Adrenal gland (tissue), 12 donors: ENCODE measurements around the gene STAU1. TPM values are rescaled to one million over a fixed set of nuclear protein-coding genes. Genes with fewer than 3 reads are reported as not detected.

Experiments
- DNase-seq, 7 donors: peaks; one replicate each; pipeline ENCODE4 v3.0.0-alpha.2; 2019 to 2020
- H3K27ac ChIP-seq, 5 donors: fragments of 200-600 bp; sonication (generic) in 4 of 5; 1 replicate in 3 of 5; 2 replicates in 2 of 5; pipeline versions ENCODE4 v1.5.1 to v1.8.0; 2016 to 2020; ENCODE audit warnings: mild to moderate bottlenecking in 1 of 5
- H3K27me3 ChIP-seq: fragments of 200-600 bp; 2 replicates; pipeline ENCODE4 v1.8.0; 2021
- H3K36me3 ChIP-seq, 2 donors: fragments of 200-600 bp; replicated peaks in 1 of 2; 1 replicate in 1 of 2; 2 replicates in 1 of 2; pipeline versions ENCODE4 v1.5.1 to v1.8.0; 2018 to 2022
- H3K4me1 ChIP-seq, 2 donors: fragments of 200-600 bp; replicated peaks in 1 of 2; 1 replicate in 1 of 2; 2 replicates in 1 of 2; pipeline versions ENCODE4 v1.5.1 to v1.8.0; 2018 to 2021
- H3K4me3 ChIP-seq, 4 donors: fragments of 200-600 bp; sonication (generic) in 3 of 4; one replicate each; pipeline ENCODE4 v1.5.1; 2016 to 2018
- H3K9me3 ChIP-seq, 3 donors: fragments of 200-600 bp; sonication (generic) in 1 of 3; replicated peaks in 1 of 3; 1 replicate in 2 of 3; 2 replicates in 1 of 3; pipeline versions ENCODE4 v1.5.1 to v1.8.0; 2016 to 2021
- POLR2A ChIP-seq, 2 donors: fragments of 450-650 bp; IDR thresholded peaks; one replicate each; pipeline ENCODE4 v1.6.1; 2017; ENCODE audit warnings: antibody characterized with exemption in 2 of 2, mild to moderate bottlenecking in 2 of 2, moderate library complexity in 1 of 2
- WGBS, 4 donors: extraction: QIAGEN DNeasy Blood & Tissue Kit in 2 of 4; methylation state at CpG; one replicate each; pipeline versions ENCODE4 v1.1.5 to v1.1.7; 2013 to 2017; 5-methylcytosine and 5-hydroxymethylcytosine counted together
- intact Hi-C, 2 donors: fragments of 100-400 bp; cut with DNase I; formaldehyde crosslinking; loops; one replicate each; pipeline versions ENCODE4 v1.14.1 to v1.15.0; 2022 to 2023
- polyA plus RNA-seq, 3 donors: library from polyadenylated mRNA; stranded (reverse); fragments of 200-250 nt in 2 of 3; fragments of 350-450 nt in 1 of 3; fragmentation: Illumina TruSeq in 1 of 3; extraction: RNeasy Lipid Tissue Mini Kit (QIAGEN cat#74804) in 1 of 3; gene quantifications; one replicate each; pipeline ENCODE4 v1.2.3, GENCODE V29; 2013 to 2014
- total RNA-seq, 9 donors: library from RNA; depleted of rRNA in 4 of 9; stranded (reverse); fragments of >200 nt in 4 of 9; fragments of 120-200 nt in 1 of 9; fragmentation: NEBNext Ultra II Directional in 1 of 9; extraction: Animal tissue kit (Norgen Biotek cat#: 25700) in 1 of 9; gene quantifications; one replicate each; pipeline versions ENCODE4 v1.1.0 to v1.2.4, GENCODE V29; 2013 to 2023
- TF ChIP-seq, protein P1 (sequence below), 6 experiments: fragments of 450-650 bp in 4 of 6; fragments of 200-600 bp in 2 of 6; sonication (generic) in 1 of 6; IDR thresholded peaks; 1 replicate in 5 of 6; 2 replicates in 1 of 6; pipeline versions ENCODE4 v1.5.1 to v1.8.0; 2016 to 2021; ENCODE audit warnings: antibody characterized with exemption in 6 of 6, mild to moderate bottlenecking in 2 of 6, moderate library complexity in 1 of 6
- donor health status: healthy with polysubstance abuse.
- donor health status: Bipolar disorder and iron deficiency.
- donor health status: DM: yes; HTN: yes; CAD: no.
- donor health status: DM: no; HTN: no; CAD: no.
- donor health status: DM: no; HTN: no; CAD: no.
- donor health status: DM: yes; HTN: yes; CAD: no.

STAU1 gene
- total and polyA plus RNA-seq, 12 donors: 23.2 to 123 (median 79.6) TPM

DNA sequence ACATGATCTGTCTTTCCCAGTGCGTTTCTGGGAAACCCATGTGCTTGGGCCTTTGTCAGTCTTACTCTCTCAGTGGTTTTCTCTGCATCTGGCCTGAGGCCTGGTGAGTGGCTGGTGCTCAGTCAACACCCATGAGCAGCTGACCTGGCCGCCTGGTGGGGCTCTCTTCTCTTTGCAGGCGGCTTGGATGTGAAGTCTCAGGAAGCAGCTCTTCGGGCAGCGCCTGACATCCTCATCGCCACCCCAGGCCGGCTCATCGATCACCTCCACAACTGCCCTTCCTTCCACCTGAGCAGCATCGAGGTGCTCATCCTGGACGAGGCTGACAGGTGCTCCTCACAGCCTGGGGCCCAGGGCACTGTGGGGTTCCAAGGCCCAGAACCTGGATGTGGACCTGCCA, 41.9 kb upstream of the STAU1 start:
- no peaks in the 10 kb centered on the region for H3K27me3 ChIP-seq
- no peaks in the 10 kb centered on the region for H3K9me3 ChIP-seq
- H3K4me1 ChIP-seq: no peaks in the 10 kb centered on the region
- 83 to 93% (median 90%) methylated on average over 10 of the region's 10 CpGs for WGBS, 4 donors
- peaks cover 0 to 89% of the 10 kb centered on the region in 2 donors for H3K36me3 ChIP-seq
- H3K4me3 ChIP-seq: no peak overlapping the region
- peak overlapping the region in 1 of 5 donors; percentile 8 for H3K27ac ChIP-seq
- no peak for TF ChIP-seq POLR2A (IDR thresholded peaks at IDR 0.05)
- TF ChIP-seq, protein P1, sequence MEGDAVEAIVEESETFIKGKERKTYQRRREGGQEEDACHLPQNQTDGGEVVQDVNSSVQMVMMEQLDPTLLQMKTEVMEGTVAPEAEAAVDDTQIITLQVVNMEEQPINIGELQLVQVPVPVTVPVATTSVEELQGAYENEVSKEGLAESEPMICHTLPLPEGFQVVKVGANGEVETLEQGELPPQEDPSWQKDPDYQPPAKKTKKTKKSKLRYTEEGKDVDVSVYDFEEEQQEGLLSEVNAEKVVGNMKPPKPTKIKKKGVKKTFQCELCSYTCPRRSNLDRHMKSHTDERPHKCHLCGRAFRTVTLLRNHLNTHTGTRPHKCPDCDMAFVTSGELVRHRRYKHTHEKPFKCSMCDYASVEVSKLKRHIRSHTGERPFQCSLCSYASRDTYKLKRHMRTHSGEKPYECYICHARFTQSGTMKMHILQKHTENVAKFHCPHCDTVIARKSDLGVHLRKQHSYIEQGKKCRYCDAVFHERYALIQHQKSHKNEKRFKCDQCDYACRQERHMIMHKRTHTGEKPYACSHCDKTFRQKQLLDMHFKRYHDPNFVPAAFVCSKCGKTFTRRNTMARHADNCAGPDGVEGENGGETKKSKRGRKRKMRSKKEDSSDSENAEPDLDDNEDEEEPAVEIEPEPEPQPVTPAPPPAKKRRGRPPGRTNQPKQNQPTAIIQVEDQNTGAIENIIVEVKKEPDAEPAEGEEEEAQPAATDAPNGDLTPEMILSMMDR (IDR thresholded peaks at IDR 0.05): no peak
- no peak for DNase-seq
- intact Hi-C loops: no loop called here

DNA sequence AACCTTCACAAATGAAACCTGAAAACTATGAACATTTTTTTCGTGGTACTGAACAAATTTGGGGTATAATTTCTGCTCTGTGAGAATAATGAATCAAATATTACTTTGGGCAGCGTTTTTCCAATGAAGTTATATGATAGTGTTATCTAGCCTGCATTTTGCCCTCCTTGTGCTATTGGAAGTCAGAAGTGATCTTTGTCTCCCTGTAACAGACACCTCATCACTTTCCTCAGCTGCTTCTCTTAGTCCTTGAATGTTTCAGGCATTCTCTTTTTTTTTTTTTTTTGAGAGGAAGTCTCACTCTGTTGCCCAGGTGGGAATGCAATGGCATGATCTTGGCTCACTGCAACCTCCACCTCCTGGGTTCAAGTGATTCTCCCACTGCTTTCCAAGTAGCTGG, 41.2 kb upstream of the STAU1 start:
- H3K27ac ChIP-seq: no peak overlapping the region
- no peak for DNase-seq
- no peaks in the 10 kb centered on the region for H3K27me3 ChIP-seq
- no peaks in the 10 kb centered on the region for H3K4me1 ChIP-seq
- 84 to 93% (median 92%) methylated on average over 2 of the region's 2 CpGs for WGBS, 4 donors
- TF ChIP-seq, protein P1 (IDR thresholded peaks at IDR 0.05): no peak
- no peak for TF ChIP-seq POLR2A (IDR thresholded peaks at IDR 0.05)
- no peaks in the 10 kb centered on the region for H3K9me3 ChIP-seq
- intact Hi-C loops: no loop called here
- no peak overlapping the region for H3K4me3 ChIP-seq
- H3K36me3 ChIP-seq: peaks cover 0 to 89% of the 10 kb centered on the region in 2 donors

DNA sequence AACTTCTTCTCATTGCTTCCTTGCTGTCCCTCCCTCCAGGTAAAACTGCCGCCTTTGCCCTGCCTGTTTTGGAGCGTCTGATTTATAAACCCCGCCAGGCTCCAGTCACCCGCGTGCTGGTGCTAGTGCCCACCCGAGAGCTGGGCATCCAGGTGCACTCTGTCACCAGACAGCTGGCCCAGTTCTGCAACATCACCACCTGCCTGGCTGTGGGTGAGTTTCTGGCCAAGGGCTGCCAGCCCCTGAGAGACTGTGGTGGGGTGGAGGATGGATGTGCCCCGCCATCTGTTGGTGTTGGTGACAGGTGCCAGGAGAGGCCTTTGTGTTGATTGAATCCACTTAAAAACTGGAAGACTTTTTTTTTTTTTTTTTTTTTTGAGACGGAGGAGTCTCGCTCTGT, 40.5 kb upstream of the STAU1 start:
- Histone ChIP-seq H3K4me1 (no peaks in the 10 kb centered on the region), H3K27ac (no peak overlapping the region), H3K36me3 (peaks cover 0 to 89% of the 10 kb centered on the region in 2 donors), H3K4me3 (no peak overlapping the region), H3K27me3 (no peaks in the 10 kb centered on the region), H3K9me3 (no peaks in the 10 kb centered on the region)
- DNase-seq: no peak
- intact Hi-C loops: no loop called here
- 91 to 99% (median 96%) methylated on average over 4 to 9 of the region's 9 CpGs for WGBS, 4 donors
- TF ChIP-seq, protein P1 (IDR thresholded peaks at IDR 0.05): no peak
- TF ChIP-seq POLR2A (IDR thresholded peaks at IDR 0.05): no peak

DNA sequence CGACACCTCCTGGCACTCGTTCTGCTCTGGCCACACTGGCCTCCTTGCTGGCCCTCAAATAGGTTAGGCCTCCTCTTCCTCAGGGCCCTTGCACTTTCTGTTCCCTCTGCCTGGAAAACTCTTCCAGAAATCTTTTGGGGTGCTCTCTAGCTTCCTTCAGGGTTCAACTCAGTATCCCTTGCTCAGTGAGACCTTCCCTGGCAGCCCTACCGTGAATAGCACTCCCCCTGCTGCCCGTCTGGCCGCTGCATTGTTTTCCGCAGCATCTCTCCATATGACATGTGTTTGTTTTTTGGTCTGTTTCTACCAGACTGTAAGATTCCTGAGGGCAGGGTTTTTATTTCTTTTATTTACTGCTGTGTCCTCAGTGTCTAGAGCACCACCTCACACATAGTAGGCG, 37.8 kb upstream of the STAU1 start:
- H3K27ac ChIP-seq: no peak overlapping the region
- DNase-seq: no peak
- intact Hi-C loops: no loop called here
- WGBS, 4 donors: 91 to 93% (median 92%) methylated on average over 7 of the region's 7 CpGs
- H3K36me3 ChIP-seq: peaks cover 0 to 88% of the 10 kb centered on the region in 2 donors
- no peaks in the 10 kb centered on the region for H3K9me3 ChIP-seq
- no peaks in the 10 kb centered on the region for H3K27me3 ChIP-seq
- peaks cover 0 to under 1% of the 10 kb centered on the region in 2 donors for H3K4me1 ChIP-seq
- H3K4me3 ChIP-seq: no peak overlapping the region
- no peak for TF ChIP-seq POLR2A (IDR thresholded peaks at IDR 0.05)
- TF ChIP-seq, protein P1 (IDR thresholded peaks at IDR 0.05): no peak
